HT1080 (cell line): Measurements from ENCODE around the gene COPS3. TPM values are rescaled to one million over a fixed set of nuclear protein-coding genes. Genes with fewer than 3 reads are reported as not detected.
"Not testable (repeated sequence)": the region's sequence is repeated elsewhere in the genome, so short reads cannot be mapped to it uniquely, and the experiment has no call there.

Experiments used
- DNase-seq: peaks from one replicate; pipeline ENCODE4 v3.0.0-alpha.2; 2015; ENCODE audit warnings: low read depth
- total RNA-seq: library from RNA; depleted of rRNA; stranded (reverse); fragments of >200 nt; shearing (Covaris generic); gene quantifications from 2 replicates; pipeline ENCODE4 v1.2.3, GENCODE V29; 2014

COPS3 gene
- total RNA-seq, 1 experiment from 2014 or later, result 183 TPM

DNA sequence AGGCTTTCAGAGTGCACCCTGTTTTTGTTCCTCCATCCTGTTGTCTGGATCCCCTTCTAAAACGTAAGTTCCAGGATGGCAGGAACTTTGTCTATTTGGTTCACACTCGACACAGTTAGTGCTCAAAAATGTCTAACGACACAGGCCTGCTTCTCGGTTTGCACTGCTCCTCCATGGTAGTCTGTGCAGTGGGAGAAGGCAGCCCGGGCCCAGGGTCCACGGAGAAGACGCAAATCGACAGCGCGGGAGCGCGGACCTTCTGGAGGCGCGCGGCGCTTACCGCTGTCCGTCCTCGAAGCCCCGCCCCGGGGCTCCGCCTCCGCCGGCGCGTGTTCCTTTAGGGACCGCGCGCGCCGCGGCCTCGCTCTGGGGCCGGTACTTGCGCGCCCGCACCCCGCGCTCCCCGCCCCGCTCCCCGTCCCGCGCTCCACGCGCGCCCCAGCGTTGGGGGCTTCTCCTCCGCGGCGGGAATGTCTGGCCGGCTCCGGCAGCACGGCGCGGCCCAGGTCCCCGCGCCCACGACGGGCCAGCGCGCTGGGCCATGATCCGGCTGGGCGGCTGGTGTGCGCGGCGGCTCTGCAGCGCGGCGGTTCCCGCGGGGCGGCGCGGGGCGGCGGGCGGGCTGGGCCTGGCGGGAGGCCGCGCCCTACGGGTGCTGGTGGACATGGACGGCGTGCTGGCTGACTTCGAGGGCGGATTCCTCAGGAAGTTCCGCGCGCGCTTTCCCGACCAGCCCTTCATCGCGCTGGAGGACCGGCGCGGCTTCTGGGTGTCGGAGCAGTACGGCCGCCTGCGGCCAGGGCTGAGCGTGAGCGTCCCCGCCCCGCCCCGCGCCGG lies 22.2 kb upstream of the COPS3 start, which contains the start of gene NT5M:
NT5M (plus strand) TSS at position 364 of the 837 bp plus-strand sequence; CDS start at position 542, 178 bp downstream.
- DNase-seq, result peak; percentile 63

- DNase-seq, result not testable (repeated sequence)
Measured at GRCh38 chr17:17301659-17302058, 20.6 kb upstream of the COPS3 start.

DNA sequence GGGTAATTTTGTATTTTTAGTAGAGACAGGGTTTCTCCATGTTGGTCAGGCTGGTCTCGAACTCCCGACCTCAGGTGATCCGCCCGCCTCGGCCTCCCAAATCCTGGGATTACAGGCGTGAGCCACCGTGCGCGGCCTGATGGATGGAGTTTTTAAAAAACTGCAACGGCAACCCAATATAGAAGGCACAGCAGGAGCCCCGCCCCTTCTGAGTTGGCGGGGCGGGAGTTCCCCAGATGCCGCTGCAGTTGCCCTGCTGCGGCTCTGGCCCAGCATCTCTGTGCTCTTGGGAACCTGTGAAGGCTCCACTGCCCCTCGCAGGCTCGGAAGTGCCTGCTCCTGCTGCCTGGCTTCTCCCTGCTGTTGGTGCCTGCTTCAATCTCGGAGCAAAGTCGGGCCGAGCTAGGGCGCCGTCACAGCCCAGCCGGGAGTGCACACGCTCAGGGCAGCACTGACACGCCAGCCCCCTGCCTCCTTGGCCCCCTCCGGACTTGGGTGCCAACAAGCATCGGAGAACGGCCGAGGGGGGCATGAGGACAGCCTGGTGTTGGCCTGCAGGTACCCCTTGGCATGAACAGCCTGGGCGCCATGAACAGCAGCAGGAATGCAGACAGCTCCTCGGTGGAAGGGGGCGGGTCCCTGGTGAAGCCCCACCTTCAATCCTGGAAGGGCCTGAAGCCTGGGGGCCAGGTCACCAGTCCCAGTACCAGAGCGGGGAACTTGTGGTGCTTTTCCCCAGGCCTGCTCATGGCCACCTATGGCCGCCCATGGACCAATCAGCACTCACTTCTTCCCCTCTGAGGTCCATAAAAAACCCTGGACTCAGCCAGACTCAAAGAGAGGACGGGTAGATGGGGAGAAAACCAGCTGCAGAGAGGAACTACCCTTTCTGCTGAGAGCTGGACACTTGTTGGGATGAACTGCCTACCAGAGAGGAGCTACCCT lies 19.9 kb upstream of the COPS3 start:
- DNase-seq, result no peak

DNA sequence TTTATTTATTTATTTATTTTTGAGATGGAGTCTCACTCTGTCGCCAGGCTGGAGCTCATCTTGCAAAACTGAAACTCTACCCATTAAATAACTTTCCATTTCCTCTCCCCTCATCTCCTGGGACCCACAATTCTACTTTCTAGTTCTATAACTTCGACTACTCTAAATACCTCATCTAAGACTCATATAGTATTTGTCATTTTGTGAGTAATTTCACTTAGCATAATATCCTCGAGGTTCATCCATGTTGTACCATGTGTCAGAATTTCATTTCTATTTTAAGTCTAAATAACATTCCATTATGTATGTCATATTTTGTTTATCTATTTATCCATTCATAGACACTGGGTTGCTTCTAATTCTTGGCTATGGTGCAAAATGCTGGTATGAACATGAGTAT lies 17.1 kb upstream of the COPS3 start:
- no peak for DNase-seq

GRCh38 chr17:17297217-17297616 lies 16.2 kb upstream of the COPS3 start:
- no peak for DNase-seq

GRCh38 chr17:17295141-17295540 lies 14.1 kb upstream of the COPS3 start:
- DNase-seq, result no peak

DNA sequence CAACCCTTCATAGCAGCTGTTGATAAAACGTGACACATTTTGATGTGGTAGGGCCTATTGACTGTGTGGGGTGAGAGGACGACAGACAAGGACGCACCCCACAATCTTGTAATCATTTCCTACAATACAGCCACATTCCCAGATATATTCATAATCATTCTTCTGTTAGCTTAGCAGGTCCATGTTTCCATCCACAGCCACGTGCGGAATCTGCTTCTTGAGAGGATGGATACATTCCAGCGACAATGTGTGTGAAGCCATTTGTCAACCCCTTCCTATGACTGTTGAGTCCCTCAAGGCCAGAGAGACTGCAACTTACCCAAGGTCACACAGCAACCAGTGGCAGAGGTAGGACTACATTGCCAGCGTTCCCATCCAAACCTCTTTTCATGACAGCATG lies 8.7 kb upstream of the COPS3 start:
- no peak for DNase-seq

DNA sequence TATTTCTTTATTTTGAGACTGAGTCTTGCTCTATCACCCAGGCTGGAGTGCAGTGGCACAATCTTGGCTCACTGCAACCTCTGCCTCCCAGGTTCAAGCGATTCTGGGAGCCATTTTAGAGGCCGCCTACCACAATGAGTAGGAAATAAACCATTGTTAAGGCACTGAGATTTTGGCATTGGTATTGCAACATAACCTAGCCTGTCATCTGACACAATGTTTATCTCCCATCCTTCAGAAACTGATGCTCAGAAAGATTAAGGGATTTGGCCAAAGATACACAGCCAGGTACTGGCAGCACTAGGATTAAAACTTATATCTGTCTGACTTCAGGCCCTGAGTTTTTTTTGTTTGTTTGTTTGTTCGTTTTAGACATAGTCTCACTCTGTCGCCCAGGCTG lies 8.0 kb upstream of the COPS3 start:
- DNase-seq, result no peak

- no peak for DNase-seq
Measured at GRCh38 chr17:17285951-17286350, 4.9 kb upstream of the COPS3 start.

DNA sequence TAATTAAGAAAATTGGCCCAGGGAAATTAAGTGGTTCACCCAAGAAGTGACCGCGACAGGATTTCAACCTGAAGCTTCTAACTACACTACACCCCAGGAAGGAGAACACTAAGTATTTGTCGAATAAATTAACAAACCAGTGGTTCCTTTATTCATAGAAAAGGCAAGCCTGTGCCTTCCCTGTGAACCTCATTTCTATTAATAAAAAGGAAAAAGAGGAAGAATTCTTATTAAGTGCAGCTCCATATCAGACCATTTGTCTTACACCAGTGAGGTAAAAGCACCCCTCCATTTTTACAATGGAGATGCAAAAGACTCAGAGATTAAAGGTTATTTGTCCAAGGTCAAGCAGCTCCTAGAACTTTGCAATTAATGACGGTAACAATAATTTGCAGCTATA lies 1.7 kb downstream of the COPS3 start:
- no peak for DNase-seq

- not testable (repeated sequence) for DNase-seq
Measured at GRCh38 chr17:17277431-17277830, 3.6 kb downstream of the COPS3 start.

DNA sequence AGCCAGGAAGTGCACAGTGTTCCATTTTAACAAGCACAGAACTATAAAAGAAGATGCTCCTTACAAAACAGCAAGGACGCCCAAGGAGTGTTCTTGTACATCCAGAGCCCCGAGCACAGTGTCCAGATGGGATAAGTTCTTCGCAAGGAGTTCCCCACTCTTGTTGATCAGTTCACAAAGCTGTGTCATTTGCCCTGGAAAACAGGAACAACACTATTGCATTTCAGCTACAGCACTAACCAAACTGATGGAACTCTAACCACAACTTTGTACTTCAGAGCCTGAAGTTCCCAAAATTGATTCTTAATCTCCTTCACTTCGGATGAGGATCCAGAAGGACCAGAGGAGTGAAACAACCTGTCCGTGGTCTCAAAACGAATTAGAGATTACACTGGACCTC lies 5.1 kb downstream of the COPS3 start:
- DNase-seq, result no peak

GRCh38 chr17:17269926-17270773 lies 10.9 kb downstream of the COPS3 start:
- no peak for DNase-seq

DNA sequence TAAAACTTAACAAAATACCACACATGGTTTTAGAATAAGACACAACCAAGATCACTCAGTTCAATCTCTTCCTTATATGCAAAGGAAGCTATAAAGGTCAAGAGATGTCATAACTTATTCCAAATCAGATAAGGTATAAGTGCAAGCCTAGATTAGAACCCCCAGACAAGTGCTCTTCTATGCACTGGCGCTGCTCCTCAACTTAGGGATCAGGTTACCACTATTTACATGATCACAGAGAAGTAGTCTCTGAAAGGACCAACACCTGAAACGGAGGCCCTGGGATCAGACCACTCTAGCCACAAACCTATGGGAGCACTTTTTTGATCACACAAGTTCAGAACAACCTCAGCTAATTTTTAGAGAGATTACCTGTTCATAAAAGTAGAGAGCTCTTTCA lies 16.6 kb downstream of the COPS3 start:
- DNase-seq, result no peak

- no peak for DNase-seq
Measured at GRCh38 chr17:17258998-17259397, 22.0 kb downstream of the COPS3 start.

- no peak for DNase-seq
Measured at GRCh38 chr17:17258011-17258410, 23.0 kb downstream of the COPS3 start.

DNA sequence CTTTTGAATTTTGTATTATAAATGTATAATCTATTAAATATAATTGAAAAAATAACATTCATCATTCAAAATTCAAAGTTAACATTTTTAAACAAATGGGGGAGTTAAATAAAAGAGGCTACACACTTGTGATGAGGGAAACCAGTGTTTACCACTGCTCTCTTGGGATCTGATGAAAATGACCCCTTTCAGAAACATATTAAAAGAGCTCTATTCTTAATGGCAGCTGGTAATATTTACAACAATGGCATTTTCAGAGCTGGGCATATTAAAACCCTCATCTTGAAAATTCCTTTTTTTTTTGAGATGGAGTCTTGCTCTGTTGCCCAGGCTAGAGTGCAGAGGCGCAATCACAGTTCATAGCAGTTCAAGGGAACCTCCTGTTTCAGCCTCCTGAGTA lies 24.7 kb downstream of the COPS3 start:
- DNase-seq, result no peak

GRCh38 chr17:17255689-17256088 lies 25.4 kb downstream of the COPS3 start:
- not testable (repeated sequence) for DNase-seq

GRCh38 chr17:17254036-17254435 lies 27.0 kb downstream of the COPS3 start:
- no peak for DNase-seq

- DNase-seq, result no peak
Measured at GRCh38 chr17:17253406-17253805, 27.6 kb downstream of the COPS3 start.

DNA sequence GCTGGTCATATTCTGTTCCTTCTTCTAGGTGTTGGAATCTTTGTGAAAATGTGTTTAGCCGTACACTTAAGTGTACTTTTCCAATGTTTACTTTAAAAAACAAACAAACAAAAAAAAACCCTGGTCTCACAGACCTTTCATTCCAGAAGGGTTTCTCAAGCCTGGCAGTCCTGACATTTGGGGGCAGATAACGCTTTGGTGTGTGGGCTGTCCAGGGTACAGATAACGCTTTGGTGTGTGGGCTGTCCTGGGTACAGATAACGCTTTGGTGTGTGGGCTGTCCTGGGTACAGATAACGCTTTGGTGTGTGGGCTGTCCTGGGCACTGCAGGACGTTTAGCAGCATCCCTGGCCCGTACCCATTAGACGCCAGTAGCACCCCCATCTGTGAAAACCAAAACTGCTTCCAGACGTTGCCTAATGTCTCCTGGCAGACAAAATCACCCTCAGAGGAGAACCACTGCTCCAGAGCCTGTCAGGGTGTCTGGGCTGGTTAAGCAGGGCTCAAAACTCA lies 28.8 kb downstream of the COPS3 start:
- no peak for DNase-seq
